Measurements from ENCODE around the gene KLHL21.

Gene KLHL21

GRCh38 chr1:6586404-6586816, 16.3 kb downstream of the KLHL21 start:
- Histone ChIP-seq H4K20me1 (ENCODE audit: insufficient read depth, low read length) (peaks cover 55% of the 10 kb centered on the region), H3K4me1 (ENCODE audit: insufficient read depth, low read length) (peaks cover 11% of the 10 kb centered on the region), H3K4me2 (ENCODE audit: insufficient read depth, low read length) (no peak overlapping the region), H3K4me3 (ENCODE audit: low read depth in 1 of 2, low read length in 2 of 2) (no peak overlapping the region), H2AFZ (ENCODE audit: low read depth, low read length) (no peak overlapping the region), H3K27me3 (ENCODE audit: insufficient read depth, low read length, poor library complexity) (no peaks in the 10 kb centered on the region), H3K27ac (ENCODE audit: low read length) (no peak overlapping the region), H3K9ac (ENCODE audit: low read depth, low read length) (no peak overlapping the region), H3K9me3 (ENCODE audit: insufficient read depth, low read length, severe bottlenecking) (no peaks in the 10 kb centered on the region), H3K79me2 (ENCODE audit: insufficient read depth, low read length) (peaks cover 11% of the 10 kb centered on the region), H3K36me3 (ENCODE audit: insufficient read depth, low read length) (peaks cover 58% of the 10 kb centered on the region)
- TF ChIP-seq EZH2 (IDR thresholded peaks at IDR 0.05; ENCODE audit: borderline replicate concordance, low read depth, low read length, severe bottlenecking) (no peak), CTCF (IDR thresholded peaks at IDR 0.05; ENCODE audit: borderline replicate concordance, extremely low read depth, low read length, poor library complexity, severe bottlenecking) (no peak)
- no peak for ATAC-seq (ENCODE audit: insufficient read depth, low read depth)
- no peak for DNase-seq

DNA sequence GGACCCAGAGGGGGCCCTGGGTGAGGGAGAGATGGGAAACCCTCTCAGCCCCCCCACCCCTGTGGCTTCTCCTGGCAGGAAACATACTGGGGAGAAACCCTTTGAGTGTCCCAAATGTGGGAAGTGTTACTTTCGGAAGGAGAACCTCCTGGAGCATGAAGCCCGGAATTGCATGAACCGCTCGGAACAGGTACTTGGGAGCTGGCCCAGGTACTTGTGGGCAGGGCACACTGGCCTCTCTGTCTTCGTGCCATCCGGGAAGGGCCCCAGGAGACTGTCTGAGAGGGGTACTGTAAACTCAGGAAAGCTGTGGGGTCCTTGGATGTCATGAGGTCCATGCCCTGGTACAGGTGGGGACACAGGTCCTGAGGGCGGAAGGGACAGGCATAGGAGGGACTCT, 16.8 kb downstream of the KLHL21 start:
- no peak for DNase-seq
- no peak overlapping the region for H3K27ac ChIP-seq (ENCODE audit: low read length)
- peaks cover 52% of the 10 kb centered on the region for H3K36me3 ChIP-seq (ENCODE audit: insufficient read depth, low read length)
- H3K79me2 ChIP-seq (ENCODE audit: insufficient read depth, low read length): peaks cover 16% of the 10 kb centered on the region
- H2AFZ ChIP-seq (ENCODE audit: low read depth, low read length): no peak overlapping the region
- no peak for ATAC-seq (ENCODE audit: insufficient read depth, low read depth)
- H4K20me1 ChIP-seq (ENCODE audit: insufficient read depth, low read length): peaks cover 55% of the 10 kb centered on the region
- TF ChIP-seq CTCF (IDR thresholded peaks at IDR 0.05; ENCODE audit: borderline replicate concordance, extremely low read depth, low read length, poor library complexity, severe bottlenecking) (no peak), EZH2 (IDR thresholded peaks at IDR 0.05; ENCODE audit: borderline replicate concordance, low read depth, low read length, severe bottlenecking) (no peak)
- no peak overlapping the region for H3K9ac ChIP-seq (ENCODE audit: low read depth, low read length)
- H3K27me3 ChIP-seq (ENCODE audit: insufficient read depth, low read length, poor library complexity): no peaks in the 10 kb centered on the region
- no peak overlapping the region for H3K4me3 ChIP-seq (ENCODE audit: low read depth in 1 of 2, low read length in 2 of 2)
- H3K9me3 ChIP-seq (ENCODE audit: insufficient read depth, low read length, severe bottlenecking): no peaks in the 10 kb centered on the region
- no peak overlapping the region for H3K4me2 ChIP-seq (ENCODE audit: insufficient read depth, low read length)
- H3K4me1 ChIP-seq (ENCODE audit: insufficient read depth, low read length): peaks cover 17% of the 10 kb centered on the region

DNA sequence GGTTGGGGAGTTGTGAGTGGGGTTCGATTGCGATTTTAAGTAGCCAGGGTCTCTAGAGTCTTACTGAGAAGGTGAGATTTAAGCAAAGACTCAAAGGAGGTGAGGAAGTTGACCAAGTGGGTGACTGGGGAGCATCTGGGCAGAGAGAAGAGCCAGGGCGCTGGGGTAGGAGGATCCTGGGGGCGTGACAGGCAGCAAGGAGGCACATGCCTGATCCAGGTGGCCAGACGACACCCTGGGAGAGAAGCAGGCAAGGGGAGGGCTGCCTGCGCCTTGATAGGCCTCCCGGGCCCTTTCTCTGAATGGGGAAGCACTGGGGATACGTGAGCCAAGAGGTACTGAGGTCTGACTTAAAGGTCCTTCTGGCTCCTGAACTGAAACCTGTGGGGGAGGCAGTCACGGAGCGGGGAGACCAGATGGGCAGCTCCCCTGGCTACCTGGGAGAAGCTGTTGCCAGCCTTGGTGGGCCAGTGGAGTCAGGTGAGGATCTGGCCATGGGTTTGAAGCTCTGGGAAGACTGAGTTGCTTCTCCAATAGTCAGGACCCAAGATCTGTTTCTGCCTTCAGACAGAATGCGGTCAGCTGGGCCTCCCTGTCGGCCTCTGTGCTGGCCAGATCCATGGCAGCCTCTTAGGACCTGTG, 17.5 kb downstream of the KLHL21 start:
- H3K9me3 ChIP-seq (ENCODE audit: insufficient read depth, low read length, severe bottlenecking): no peaks in the 10 kb centered on the region
- peaks cover 23% of the 10 kb centered on the region for H3K79me2 ChIP-seq (ENCODE audit: insufficient read depth, low read length)
- H3K4me3 ChIP-seq (ENCODE audit: low read depth in 1 of 2, low read length in 2 of 2): no peak overlapping the region
- peaks cover 54% of the 10 kb centered on the region for H4K20me1 ChIP-seq (ENCODE audit: insufficient read depth, low read length)
- DNase-seq (no peak), ATAC-seq (ENCODE audit: insufficient read depth, low read depth) (no peak)
- peaks cover 46% of the 10 kb centered on the region for H3K36me3 ChIP-seq (ENCODE audit: insufficient read depth, low read length)
- peaks cover 22% of the 10 kb centered on the region for H3K4me1 ChIP-seq (ENCODE audit: insufficient read depth, low read length)
- no peaks in the 10 kb centered on the region for H3K27me3 ChIP-seq (ENCODE audit: insufficient read depth, low read length, poor library complexity)
- H3K9ac ChIP-seq (ENCODE audit: low read depth, low read length): no peak overlapping the region
- no peak overlapping the region for H3K4me2 ChIP-seq (ENCODE audit: insufficient read depth, low read length)
- TF ChIP-seq CTCF (IDR thresholded peaks at IDR 0.05; ENCODE audit: borderline replicate concordance, extremely low read depth, low read length, poor library complexity, severe bottlenecking) (no peak), EZH2 (IDR thresholded peaks at IDR 0.05; ENCODE audit: borderline replicate concordance, low read depth, low read length, severe bottlenecking) (no peak)
- H3K27ac ChIP-seq (ENCODE audit: low read length): no peak overlapping the region
- H2AFZ ChIP-seq (ENCODE audit: low read depth, low read length): no peak overlapping the region

Data from DND-41 (cell line).